GM13977 (cell line): ENCODE results near the gene KCNMA1.

Experiments
- DNase-seq: peaks from one replicate; pipeline ENCODE4 v3.0.0; 2012; ENCODE audit warnings: low spot score
- CTCF ChIP-seq: IDR thresholded peaks from 2 replicates; pipeline ENCODE4 v1.5.1; 2012; ENCODE audit warnings: mild to moderate bottlenecking, control low read depth; ENCODE audit not compliant: insufficient read depth; ENCODE audit errors: extremely low read depth, missing control alignments
- in situ Hi-C: fragments of 300-500 bp; cut with MboI; formaldehyde crosslinking; loops from one replicate; pipeline ENCODE4 v1.12.0; 2022; ENCODE audit warnings: low sequenced_read_pairs, low pct_unique_long_range_greater_than_20kb, mixed read lengths, inconsistent platforms; ENCODE audit not compliant: unreplicated experiment

KCNMA1 gene

GRCh38 chr10:77231375-77231774, 406.2 kb downstream of the KCNMA1 start:
- in situ Hi-C loops, result no loop called here
- TF ChIP-seq CTCF, result no peak
- DNase-seq, result no peak

- in situ Hi-C loops, result no loop called here
- no peak for DNase-seq
- no peak for TF ChIP-seq CTCF
These were observed 407.4 kb downstream of the KCNMA1 start for GRCh38 chr10:77230194-77230593.

DNA sequence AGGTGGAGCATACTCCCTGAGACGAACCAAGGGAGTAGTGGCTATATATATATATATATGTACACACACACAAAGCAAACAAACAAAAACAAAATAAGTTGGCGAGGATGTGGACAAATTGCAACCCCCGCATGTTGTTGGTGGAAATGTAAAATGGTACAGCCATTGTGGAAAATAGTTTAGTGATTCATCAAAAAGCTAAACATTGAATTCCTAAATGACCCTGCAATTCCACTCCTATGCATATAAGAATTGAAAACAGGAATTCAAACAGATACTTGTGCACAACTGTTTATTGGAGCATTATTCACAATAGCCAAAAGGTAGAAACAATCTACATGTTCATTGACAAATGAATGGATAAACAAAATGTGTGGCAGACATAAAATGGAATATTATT, 407.9 kb downstream of the KCNMA1 start:
- in situ Hi-C loops, result no loop called here
- no peak for TF ChIP-seq CTCF
- no peak for DNase-seq

- in situ Hi-C loops, result no loop called here
- TF ChIP-seq CTCF, result no peak
- DNase-seq, result no peak
These were observed 409.0 kb downstream of the KCNMA1 start for GRCh38 chr10:77228559-77228958.

DNA sequence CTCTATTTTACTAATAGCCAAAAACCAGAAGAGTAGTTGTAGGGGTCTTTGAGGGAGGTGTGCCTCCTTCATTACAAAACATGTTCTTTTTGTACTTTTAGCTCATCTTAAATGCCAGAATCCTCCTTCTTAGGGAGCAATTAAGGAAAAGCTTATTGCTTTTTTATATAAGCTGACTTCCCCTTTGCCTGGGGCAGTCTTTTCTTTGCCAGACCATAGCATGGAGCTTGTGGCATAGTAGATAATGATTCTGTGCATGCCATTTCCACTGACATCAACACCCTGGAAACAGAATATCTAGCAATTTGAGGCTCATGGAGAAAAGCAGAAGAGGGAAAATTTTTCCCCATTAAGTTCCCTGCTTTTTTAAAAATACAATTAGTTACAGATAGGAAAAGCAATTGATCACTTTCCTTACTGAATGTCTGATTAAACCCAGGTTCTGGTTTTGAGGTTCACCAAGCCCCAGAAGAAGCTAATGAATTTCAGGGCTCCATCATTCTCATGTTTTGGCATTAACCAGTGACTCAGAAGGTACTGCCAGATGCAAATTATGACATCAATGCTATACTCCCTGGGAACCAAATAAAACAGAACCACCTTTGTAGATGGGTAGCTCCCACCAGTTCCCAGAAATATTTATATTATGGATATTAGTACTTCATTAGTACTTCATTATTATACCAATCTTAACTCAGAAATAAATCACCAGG, 410.6 kb downstream of the KCNMA1 start:
- in situ Hi-C loops, result no loop called here
- DNase-seq, result no peak
- no peak for TF ChIP-seq CTCF

GRCh38 chr10:77226452-77226851, 411.2 kb downstream of the KCNMA1 start:
- DNase-seq, result no peak
- in situ Hi-C loops, result no loop called here
- no peak for TF ChIP-seq CTCF
